HG02759 (cell line): Measurements from ENCODE around the gene NRIP1.
"Not testable (repeated sequence)": the region's sequence is repeated elsewhere in the genome, so short reads cannot be mapped to it uniquely, and the experiment has no call there.

ENCODE experiments used
- ATAC-seq: cut with Tn5 transposase; IDR thresholded peaks from one replicate; pipeline ENCODE4 v1.9.1; 2021; ENCODE audit warnings: mild to moderate bottlenecking, moderate library complexity; ENCODE audit not compliant: unreplicated experiment

Gene NRIP1

DNA sequence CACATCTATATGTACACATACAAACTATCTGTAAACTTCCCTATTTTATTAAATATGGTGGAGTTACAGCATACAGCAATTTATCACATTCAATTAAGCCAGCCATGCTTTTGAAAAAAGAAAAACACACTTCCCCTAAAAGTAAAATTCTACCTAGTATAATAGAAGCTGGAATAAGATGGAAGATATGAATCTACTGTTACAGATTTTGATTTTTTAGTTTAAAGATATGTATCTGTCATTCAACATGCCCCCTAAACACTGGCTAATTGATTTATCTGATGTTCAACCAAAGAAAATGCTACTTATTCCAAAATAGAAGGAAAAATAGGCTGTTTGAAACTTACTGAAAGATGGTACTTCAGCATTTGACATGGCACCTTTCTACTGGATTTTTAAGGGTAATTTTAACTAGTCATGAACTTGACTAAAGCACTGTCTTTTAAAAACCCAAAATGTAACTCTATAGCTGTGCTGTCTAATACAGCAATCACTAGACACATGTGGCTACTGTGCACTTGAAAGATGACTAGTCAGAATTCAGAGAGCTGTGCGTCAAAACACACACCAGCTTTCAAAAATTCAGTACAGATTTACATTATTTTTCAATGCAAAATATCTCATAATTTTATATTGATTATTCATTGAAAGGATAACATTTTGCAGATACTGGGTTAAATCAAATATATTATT, 25.0 kb downstream of the NRIP1 start:
- ATAC-seq: no peak

DNA sequence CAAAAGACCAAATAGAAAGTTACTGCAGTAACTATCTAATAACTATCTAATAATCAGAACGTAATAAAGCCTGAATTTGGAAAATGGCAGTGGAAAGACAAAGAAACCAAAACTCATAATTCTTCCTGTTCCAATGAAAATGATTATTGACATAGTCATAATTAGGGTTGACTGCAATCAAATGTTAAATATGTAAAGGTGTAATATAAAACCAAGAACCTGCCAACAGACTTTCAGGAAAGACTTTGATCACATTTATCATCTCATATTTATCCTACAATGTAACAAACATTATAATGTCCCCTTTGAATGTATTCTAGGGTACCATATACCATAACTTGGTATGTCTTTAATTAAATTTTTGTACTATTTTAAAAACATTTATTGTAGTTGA, 26.9 kb downstream of the NRIP1 start:
- ATAC-seq: no peak

DNA sequence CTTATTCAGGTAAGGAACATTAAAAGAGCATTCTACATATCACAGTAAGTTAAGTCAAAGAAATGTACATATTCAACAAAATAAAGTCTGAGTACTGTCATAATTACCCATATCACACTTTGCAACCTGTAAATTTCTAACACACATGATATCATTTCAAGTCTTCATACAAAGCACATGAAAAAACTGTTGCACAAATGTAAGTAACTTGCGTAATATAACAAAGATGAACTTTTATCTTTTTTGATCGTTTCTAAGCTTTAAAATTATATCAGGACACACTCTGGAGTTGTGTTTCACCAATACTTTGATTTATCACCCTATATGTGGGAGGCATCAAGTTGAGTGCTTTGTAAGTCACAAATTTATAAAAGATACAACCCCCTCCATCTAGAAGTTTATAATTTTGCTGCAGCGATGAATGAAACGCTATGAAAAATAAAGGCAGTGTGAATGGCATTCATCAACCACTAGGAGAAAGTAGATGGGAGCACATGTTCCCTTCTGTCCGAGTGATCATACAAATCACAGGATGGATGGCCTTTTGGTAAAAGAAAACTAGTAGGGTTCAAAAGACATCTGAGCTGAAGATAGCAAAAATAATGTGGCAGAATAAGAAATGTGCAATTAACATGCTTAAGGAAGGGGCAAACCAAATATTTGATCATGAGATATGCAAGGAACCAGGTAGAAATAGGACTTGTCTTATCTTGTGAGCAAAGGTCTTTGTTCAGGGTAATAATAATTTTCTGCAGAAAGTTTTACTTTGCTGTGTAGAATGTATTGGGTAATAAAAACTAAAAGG, 27.5 kb downstream of the NRIP1 start:
- ATAC-seq: no peak

DNA sequence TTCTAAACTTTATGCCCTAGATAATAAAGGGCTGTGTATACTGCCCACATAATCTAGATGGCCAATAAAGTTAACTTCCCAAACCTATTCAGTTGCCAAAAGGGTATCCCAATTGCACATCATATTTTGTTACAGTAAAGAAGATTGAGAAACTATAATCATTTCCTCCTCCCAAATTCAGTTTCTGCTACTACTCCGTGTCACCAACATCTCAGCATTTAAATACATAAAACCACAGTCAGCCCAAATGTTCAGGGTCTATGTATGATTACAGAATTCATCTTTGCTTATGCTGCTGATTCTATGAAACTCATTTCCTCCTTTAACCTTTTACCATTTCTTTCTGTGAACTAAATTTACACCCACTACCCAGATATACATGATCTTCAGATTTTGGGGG, 28.6 kb downstream of the NRIP1 start:
- no peak for ATAC-seq

DNA sequence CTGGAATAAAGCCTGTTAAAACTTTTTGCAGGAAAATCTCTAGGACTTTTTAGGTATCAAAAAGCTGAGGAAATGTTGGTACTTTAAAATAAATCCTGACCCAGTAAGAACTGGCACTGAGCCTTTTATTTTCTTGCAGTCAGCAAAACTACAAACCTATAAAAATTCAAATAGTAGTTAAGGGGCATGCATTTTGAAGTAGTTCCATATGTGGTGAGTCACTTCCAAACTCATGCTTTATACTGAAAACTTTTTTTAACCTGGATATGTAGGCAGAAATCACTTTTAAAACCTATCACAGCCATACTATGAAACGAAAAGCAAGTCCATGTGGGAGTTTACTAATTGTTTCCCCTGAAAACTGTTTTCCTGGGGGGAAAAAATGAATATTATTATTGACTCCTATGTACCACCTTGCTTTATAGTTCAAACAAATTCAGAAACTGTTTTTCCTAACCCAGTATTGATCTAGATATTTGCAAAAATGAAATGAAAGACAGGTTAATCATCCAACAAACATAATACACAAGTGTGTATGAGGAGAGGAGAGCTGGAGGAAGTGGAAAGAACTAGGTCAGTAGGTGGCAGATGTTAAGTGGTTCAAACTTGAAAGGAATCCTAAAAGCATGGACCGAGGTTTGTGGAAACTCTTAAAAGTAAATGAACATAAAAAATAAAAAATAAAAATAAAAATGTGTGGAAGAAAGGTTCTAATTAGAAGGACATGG, 30.5 kb downstream of the NRIP1 start:
- no peak for ATAC-seq

DNA sequence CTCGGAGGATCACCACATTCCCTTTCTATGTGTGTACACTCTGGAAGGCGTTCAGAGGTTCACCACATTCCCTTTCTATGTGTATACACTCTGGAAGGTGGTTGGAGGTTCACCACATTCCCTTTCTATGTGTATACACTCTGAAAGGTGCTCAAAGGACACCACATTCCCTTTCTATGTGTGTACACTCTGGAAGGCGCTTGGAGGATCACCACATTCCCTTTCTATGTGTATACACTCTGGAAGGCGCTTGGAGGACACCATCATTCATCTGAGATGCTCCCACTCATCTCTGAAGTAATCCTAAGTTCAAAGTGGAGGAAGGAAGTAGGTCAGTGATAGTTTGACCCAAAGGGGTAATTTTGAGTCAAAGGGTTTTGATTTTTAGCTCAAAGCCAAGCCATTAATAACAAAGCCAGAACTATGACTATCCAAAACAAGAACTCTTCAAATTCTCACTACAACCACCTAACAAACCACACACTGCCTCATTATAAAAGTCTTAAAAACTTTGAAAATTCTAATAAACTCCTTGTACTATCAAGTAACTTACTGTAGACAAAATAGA, 32.9 kb downstream of the NRIP1 start:
- no peak for ATAC-seq

DNA sequence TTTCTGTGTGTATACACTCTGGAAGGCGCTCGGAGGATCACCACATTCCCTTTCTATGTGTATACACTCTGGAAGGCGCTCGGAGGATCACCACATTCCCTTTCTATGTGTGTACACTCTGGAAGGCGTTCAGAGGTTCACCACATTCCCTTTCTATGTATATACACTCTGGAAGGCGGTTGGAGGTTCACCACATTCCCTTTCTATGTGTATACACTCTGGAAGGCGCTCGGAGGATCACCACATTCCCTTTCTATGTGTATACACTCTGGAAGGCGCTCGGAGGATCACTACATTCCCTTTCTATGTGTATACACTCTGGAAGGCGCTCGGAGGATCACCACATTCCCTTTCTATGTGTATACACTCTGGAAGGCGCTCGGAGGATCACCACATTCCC, 33.4 kb downstream of the NRIP1 start:
- not testable (repeated sequence) for ATAC-seq

DNA sequence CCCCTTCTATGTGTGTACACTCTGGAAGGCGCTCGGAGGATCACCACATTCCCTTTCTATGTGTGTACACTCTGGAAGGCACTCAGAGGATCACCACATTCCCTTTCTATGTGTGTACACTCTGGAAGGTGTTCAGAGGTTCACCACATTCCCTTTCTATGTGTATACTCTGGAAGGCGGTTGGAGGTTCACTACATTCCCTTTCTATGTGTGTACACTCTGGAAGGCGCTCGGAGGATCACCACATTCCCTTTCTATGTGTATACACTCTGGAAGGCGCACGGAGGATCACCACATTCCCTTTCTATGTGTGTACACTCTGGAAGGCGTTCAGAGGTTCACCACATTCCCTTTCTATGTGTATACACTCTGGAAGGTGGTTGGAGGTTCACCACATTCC, 33.9 kb downstream of the NRIP1 start:
- ATAC-seq: not testable (repeated sequence)

DNA sequence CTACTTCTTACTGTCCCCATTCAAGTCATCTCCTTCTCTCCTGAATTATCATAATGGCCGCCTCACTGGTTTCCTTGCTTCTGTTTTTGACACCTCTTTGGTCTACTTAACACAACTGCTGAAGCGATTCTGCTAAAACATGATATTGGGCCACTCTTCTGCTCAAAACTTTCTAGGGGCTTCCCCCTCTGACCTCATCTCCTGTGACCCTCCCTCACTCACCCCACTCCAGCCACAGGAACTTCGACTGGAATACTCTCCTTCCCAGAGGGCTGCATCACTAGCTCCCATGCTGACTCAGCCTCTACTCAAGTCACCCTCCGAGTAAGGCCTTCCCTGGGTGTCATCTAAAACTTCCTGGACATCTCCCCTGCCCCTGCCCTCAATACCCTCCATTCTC, 35.7 kb downstream of the NRIP1 start:
- ATAC-seq: no peak

DNA sequence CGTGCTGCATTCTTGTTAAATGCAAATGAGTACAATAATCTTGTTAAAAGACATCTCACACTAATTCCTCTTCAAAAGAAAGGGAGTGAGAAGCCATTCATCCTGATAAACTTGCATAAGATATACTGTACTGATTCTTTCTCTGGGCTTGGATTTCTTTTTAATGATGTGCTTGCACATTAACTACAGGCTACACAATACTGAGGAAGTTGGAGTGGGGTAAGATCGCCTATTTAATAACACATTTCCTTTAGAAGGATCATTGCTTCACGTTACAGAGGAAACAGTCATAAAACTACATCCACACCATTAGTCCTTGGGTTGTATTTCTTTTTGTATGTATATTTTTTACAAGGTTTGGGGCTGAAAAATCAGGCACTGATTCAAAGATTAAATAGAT, 36.6 kb downstream of the NRIP1 start:
- ATAC-seq: no peak

DNA sequence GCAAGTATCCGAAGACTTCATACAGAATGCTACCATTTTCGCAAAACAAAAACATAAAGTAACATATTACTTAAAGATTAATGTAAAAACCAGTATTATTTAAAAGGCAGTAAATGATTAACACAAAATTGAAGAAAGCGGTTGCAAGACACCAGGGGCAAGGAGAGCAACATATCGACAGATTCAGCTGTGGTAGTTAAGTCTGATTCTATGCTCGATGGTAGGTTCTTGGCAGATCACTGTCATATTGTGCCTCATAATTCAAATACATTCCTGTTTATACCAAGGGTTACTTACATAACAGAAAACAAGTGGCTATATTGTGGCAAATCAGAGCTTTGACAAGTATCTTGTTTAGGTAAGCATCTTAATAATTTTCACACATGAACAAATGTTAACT, 37.7 kb downstream of the NRIP1 start:
- ATAC-seq: no peak

DNA sequence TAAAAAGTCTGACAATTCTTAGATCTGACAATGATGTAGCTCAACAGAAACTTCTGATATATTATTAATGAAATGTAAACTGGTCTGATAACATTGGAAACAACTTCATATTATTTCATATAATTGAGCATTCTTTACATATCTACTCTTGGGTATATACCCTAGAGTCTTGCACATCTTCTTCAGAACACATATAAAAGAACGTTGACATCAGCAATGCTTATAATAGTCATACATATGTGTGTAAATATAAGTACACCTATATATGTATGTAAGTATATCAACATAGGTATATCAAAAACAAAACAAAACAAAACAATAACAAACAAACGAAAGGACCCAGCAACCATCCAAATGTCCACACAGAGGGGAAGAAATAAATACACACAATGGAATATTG, 38.4 kb downstream of the NRIP1 start:
- no peak for ATAC-seq

DNA sequence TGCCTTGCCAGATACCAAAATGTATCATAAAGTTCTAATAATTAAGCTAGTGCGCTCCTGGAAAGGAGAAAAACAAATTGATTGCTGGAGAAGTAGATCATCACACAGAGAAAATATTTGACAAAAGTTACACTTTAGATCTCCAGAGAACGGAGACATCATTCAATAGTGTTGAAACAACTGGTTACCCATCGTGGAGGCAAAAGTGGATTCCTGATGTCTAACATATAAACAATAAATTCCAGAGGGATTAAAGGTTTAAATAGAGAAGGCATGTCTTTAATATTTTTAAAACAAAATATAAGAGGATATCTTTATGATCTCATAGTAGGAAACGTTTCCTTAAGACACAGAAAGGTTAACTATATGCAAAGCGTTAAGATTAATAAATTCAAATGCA, 41.0 kb downstream of the NRIP1 start:
- no peak for ATAC-seq

DNA sequence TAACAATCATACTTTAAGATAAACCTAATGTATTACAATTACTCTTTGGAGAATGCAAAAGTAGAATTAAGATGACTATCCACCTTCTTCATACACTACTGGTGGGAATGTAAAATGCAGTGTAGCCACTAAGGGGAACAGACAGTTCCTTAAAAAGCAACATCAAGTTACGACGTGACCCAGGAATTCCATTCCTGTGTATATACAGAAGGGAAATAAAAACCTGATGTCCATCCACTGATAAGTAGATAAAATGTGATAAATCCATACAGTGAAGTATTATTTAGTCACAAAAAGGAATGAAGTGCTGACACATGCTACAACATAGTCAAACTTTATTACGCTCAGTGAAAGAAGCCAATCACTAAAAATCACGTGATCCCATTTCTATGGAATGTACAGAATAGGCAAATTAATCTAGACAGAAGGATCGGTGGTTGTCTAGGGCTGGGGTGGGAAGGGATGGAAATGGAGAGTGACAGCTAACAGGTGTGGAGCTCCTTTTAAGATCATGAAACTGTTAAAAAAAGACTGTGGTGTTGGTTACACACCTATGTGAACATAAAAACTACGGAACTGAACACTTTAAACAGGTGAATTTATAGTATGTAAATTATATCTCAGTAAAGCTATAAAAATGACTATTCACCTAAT, 42.1 kb downstream of the NRIP1 start:
- no peak for ATAC-seq

DNA sequence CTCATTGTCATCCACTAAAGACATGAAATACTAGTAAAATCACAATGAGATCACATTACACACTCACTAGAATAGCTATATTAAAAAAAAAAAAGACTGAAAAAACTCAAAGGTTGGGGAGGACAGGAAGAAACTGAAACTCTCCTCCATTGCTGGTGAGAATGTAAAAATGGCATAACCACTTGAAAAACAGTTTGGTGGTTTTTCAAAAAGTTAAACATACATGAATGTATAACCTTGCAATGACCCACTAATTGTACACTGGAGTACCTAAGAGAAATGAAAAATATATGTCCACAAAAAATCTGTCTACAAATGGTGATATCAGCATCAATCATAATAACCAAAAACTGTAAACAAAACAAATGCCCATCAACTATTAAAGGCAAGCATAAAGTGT, 44.0 kb downstream of the NRIP1 start:
- no peak for ATAC-seq

DNA sequence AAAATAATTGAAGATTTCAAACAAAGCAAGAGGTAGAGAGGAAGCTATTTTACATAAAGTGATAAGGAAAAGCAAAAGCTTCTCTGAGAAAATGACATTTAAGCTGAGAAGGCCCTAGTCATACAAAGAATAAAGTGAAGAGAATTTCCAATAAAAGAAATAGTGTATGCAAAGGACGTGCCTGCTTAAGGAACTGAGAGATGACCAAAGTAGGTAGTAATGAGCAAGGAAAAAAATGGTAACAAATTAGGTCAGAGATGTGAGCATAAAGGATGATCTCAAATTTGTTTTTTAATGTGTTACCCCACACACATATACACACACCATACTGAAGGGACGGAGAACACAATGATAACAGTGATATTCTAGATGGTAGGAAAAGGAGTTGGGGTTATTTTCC, 46.4 kb downstream of the NRIP1 start:
- ATAC-seq: no peak

DNA sequence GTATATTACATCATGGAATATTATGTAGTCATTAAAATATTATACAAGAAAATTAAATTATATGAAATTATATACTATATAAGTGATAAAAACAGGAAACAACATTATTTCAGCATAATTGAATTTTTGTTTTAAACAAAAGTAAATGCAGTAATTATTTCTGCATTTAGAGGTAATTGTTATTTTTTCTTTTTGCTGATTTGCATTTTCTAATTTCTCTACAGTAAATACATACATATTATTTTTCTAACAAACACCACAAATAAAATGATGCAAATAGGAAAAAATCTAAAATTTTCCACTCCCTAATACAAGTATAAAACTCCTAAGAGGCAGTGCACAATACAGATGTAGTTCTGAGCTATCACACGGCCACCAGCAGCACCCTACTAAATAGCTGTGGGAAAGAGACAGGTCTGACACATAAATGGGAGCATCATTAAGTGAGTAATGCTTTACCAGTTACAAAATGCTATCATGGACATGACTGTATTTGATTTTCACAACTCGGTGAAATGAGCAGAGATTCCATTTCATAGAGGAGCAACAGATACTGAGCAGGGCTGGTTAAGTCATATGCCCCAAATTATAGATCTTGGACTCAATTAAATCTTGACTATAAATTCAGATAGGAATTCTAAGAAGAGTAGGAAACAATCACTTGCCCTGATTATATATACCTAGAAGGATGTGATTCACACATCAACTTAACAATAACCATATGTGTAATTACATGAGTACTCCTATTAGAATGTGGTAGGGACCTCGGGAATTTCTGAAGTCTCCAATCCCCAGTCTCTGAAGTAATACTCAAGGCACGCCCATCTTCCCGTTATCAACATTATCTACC, 49.0 kb downstream of the NRIP1 start:
- no peak for ATAC-seq

DNA sequence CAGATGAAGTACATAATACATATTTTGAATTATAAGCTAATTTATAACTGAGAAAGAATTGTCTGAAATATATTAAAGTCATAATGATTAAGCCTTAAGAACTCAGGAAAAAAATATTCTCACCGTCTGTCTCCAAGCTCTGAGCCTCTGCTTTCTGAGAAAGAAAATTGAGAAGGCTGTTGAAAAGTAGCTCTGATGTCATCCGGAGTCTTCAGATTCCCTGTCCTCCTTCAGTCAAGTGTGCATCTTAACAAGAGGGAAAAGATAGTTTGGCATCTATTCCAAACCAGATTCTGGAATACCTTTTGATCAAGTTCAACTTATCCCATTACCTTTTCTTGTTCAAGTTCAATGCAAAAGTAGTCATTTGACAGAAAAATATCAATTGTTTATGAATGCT, 50.6 kb downstream of the NRIP1 start:
- no peak for ATAC-seq

DNA sequence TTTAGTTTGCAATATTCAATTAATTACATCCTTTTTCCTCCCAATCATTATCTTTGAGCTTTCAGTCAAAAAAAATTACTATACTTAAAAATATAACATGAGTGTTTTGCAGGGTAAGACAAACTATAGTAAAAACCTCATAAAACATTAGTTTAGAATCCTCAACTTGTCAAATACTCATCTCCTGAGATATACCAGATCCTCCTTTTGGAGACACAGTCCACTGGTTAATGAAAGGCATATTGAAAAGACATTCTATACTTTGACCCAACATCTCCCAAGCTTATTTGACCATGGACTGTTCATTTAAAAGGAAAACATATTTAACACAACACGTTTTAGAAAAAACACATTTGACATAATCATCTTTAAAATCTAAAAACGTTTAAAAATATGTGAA, 52.8 kb downstream of the NRIP1 start:
- ATAC-seq: no peak

DNA sequence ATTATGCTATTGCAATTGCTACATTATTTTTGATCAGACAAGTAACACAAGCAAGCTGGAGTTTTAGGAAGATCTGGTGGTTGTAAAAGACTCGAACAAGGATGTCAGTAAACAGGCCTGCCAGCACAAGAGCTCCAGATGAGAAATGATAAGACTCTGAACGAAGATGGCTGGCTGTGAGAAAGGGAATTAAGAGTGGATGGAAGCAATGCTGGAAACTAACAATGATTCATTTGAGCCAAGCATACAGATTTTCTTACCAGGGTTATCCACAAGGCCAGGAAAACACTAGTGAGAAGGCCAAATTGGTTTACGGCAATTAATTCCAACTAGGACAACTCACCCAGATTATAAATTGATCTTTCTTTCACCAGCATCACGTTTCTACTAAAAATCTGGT, 54.2 kb downstream of the NRIP1 start:
- no peak for ATAC-seq
